H1 (cell line): Measurements from ENCODE around the gene MAP7. TPM values are rescaled to one million over a fixed set of nuclear protein-coding genes. Genes with fewer than 3 reads are reported as not detected.

Experiments used
- CTCF ChIA-PET: fragments of 300-600 bp; sonication (Branson Sonifier 250); formaldehyde crosslinking; loops from one replicate; lab custom pipeline; 2021; ENCODE audit not compliant: partially characterized antibody; lab: Charles Lee
- POLR2A ChIA-PET: fragments of 300-600 bp; sonication (Branson Sonifier 250); formaldehyde crosslinking; loops from one replicate; lab custom pipeline; 2021; ENCODE audit warnings: inconsistent platforms; ENCODE audit not compliant: partially characterized antibody; lab: Charles Lee
- DNase-seq, 2 experiments: peaks; one replicate each; pipeline versions ENCODE4 v3.0.0 to v3.0.0-alpha.2; 2010 to 2022; ENCODE audit warnings: low spot score in 2 of 2, low read depth in 1 of 2, mixed read lengths in 1 of 2
- FAIRE-seq: peaks from 2 replicates; lab custom pipeline; 2011; peaks lifted over from hg19 to GRCh38; lab: Jason Lieb, UNC
- H2AFZ ChIP-seq: 2 replicates; pipeline ENCODE4 v1.8.1; 2012; ENCODE audit warnings: low read length, inconsistent platforms
- H2AK5ac ChIP-seq: 2 replicates; pipeline ENCODE4 v1.6.1; 2013; ENCODE audit warnings: low read depth, low read length
- H2BK120ac ChIP-seq: replicated peaks from 2 replicates; pipeline ENCODE3; 2013; ENCODE audit warnings: low read depth, low read length, inconsistent platforms
- H2BK12ac ChIP-seq: 2 replicates; pipeline ENCODE4 v1.6.1; 2013; ENCODE audit warnings: low read depth, low read length
- H2BK15ac ChIP-seq: 2 replicates; pipeline ENCODE4 v1.6.1; 2013; ENCODE audit warnings: low read length
- H2BK20ac ChIP-seq: 2 replicates; pipeline ENCODE4 v1.6.1; 2013; ENCODE audit warnings: low read length
- H2BK5ac ChIP-seq: 2 replicates; pipeline ENCODE4 v1.6.1; 2013; ENCODE audit warnings: low read depth, low read length
- H3K14ac ChIP-seq: 2 replicates; pipeline ENCODE4 v1.6.1; 2013; ENCODE audit warnings: inconsistent platforms; ENCODE audit not compliant: insufficient read length
- H3K18ac ChIP-seq: 2 replicates; pipeline ENCODE4 v1.6.1; 2013; ENCODE audit warnings: low read length; ENCODE audit errors: extremely low read depth
- H3K23ac ChIP-seq: 2 replicates; pipeline ENCODE4 v1.6.1; 2013; ENCODE audit warnings: inconsistent platforms; ENCODE audit not compliant: insufficient read length
- H3K23me2 ChIP-seq: 2 replicates; pipeline ENCODE4 v1.6.1; 2013; ENCODE audit warnings: low read depth, low read length
- H3K27ac ChIP-seq: 2 replicates; pipeline ENCODE4 v1.6.1; 2011; ENCODE audit warnings: low read depth, low read length, inconsistent platforms
- H3K27me3 ChIP-seq, 4 experiments: replicated peaks in 1 of 4; 1 replicate in 1 of 4; 2 replicates in 3 of 4; pipeline versions ENCODE4 v1.6.1 to v1.8.1; 2011 to 2013; ENCODE audit warnings: low read length in 3 of 4, mild to moderate bottlenecking in 3 of 4, inconsistent platforms in 2 of 4, mixed read lengths in 2 of 4, moderate library complexity in 1 of 4; ENCODE audit not compliant: control insufficient read depth in 3 of 4, insufficient read depth in 3 of 4; ENCODE audit errors: extremely low read depth in 1 of 4
- H3K36me3 ChIP-seq, 4 experiments: 2 replicates each; pipeline versions ENCODE4 v1.6.1 to v1.8.1; 2011 to 2013; ENCODE audit warnings: mild to moderate bottlenecking in 4 of 4, low read length in 3 of 4, moderate library complexity in 2 of 4, control low read depth in 1 of 4, inconsistent platforms in 1 of 4; ENCODE audit not compliant: insufficient read depth in 4 of 4, control insufficient read depth in 2 of 4
- H3K4ac ChIP-seq: replicated peaks from 2 replicates; pipeline ENCODE3; 2013; ENCODE audit warnings: low read length, low read depth, mixed read lengths, inconsistent platforms; ENCODE audit not compliant: insufficient read length
- H3K4me1 ChIP-seq, 4 experiments: replicated peaks in 1 of 4; 1 replicate in 1 of 4; 2 replicates in 3 of 4; pipeline versions ENCODE4 v1.6.1 to v1.8.1; 2011 to 2013; ENCODE audit warnings: low read length in 3 of 4, inconsistent platforms in 2 of 4, mixed read lengths in 1 of 4; ENCODE audit not compliant: insufficient read depth in 4 of 4, control insufficient read depth in 3 of 4
- H3K4me2 ChIP-seq, 2 experiments: 2 replicates each; pipeline versions ENCODE4 v1.6.1 to v1.8.1; 2011 to 2013; ENCODE audit warnings: low read depth in 2 of 2, low read length in 2 of 2, control low read depth in 1 of 2, inconsistent platforms in 1 of 2, mild to moderate bottlenecking in 1 of 2; ENCODE audit not compliant: insufficient read depth in 1 of 2
- H3K4me3 ChIP-seq, 4 experiments: fragments of 200-600, 300-600 bp in 1 of 4; sonication (generic), shearing (Covaris generic), sonication (Bioruptor Twin) in 1 of 4; 2 replicates each; pipeline versions ENCODE4 v1.5.1 to v1.8.1; 2011 to 2016; ENCODE audit warnings: low read length in 4 of 4, low read depth in 3 of 4, control low read depth in 2 of 4, inconsistent platforms in 2 of 4, mild to moderate bottlenecking in 2 of 4, mixed read lengths in 1 of 4, moderate library complexity in 1 of 4; ENCODE audit not compliant: insufficient read depth in 2 of 4; ENCODE audit errors: extremely low read depth in 1 of 4
- H3K56ac ChIP-seq: replicated peaks from 2 replicates; pipeline ENCODE3; 2013; ENCODE audit warnings: low read depth, mild to moderate bottlenecking, mixed read lengths, low read length, inconsistent platforms; ENCODE audit not compliant: insufficient read length
- H3K79me1 ChIP-seq: 2 replicates; pipeline ENCODE4 v1.6.1; 2013; ENCODE audit warnings: low read depth, low read length, control low read depth
- H3K79me2 ChIP-seq, 2 experiments: 2 replicates each; pipeline versions ENCODE4 v1.6.1 to v1.8.1; 2012 to 2013; ENCODE audit warnings: low read length in 2 of 2, mild to moderate bottlenecking in 2 of 2, inconsistent platforms in 1 of 2; ENCODE audit not compliant: insufficient read depth in 2 of 2, control insufficient read depth in 1 of 2
- H3K9ac ChIP-seq, 4 experiments: replicated peaks in 1 of 4; 1 replicate in 1 of 4; 2 replicates in 3 of 4; pipeline versions ENCODE4 v1.6.1 to v1.8.1; 2011 to 2013; ENCODE audit warnings: low read depth in 3 of 4, low read length in 3 of 4, control low read depth in 2 of 4, mild to moderate bottlenecking in 2 of 4, moderate library complexity in 2 of 4, inconsistent platforms in 1 of 4; ENCODE audit errors: extremely low read depth in 1 of 4
- H3K9me3 ChIP-seq, 2 experiments: 2 replicates each; pipeline versions ENCODE4 v1.6.1 to v1.8.1; 2012 to 2013; ENCODE audit warnings: mild to moderate bottlenecking in 2 of 2, moderate library complexity in 2 of 2, control low read depth in 1 of 2, inconsistent platforms in 1 of 2, low read depth in 1 of 2, low read length in 1 of 2, mixed read lengths in 1 of 2; ENCODE audit not compliant: insufficient read depth in 2 of 2
- H4K20me1 ChIP-seq, 2 experiments: replicated peaks in 1 of 2; 2 replicates each; pipeline versions ENCODE3 to v1.8.1; 2011 to 2013; ENCODE audit warnings: inconsistent platforms in 2 of 2, low read length in 2 of 2, mild to moderate bottlenecking in 1 of 2; ENCODE audit not compliant: insufficient read depth in 2 of 2, control insufficient read depth in 1 of 2
- H4K5ac ChIP-seq: 2 replicates; pipeline ENCODE4 v1.6.1; 2013; ENCODE audit warnings: low read length, low read depth, mixed read lengths, inconsistent platforms; ENCODE audit not compliant: insufficient read length
- H4K8ac ChIP-seq: 2 replicates; pipeline ENCODE4 v1.8.0; 2013; ENCODE audit warnings: mild to moderate bottlenecking, moderate library complexity, low read length, inconsistent platforms; ENCODE audit not compliant: insufficient read depth; ENCODE audit errors: extremely low read depth
- H4K91ac ChIP-seq: replicated peaks from 2 replicates; pipeline ENCODE3; 2013; ENCODE audit warnings: low read length, mixed read lengths, inconsistent platforms; ENCODE audit not compliant: insufficient read length
- ASH2L ChIP-seq: fragments of 200-600, 300-600 bp; sonication (generic); IDR thresholded peaks from one replicate; pipeline ENCODE4 v1.7.1; 2017; ENCODE audit warnings: low read length
- CTBP2 ChIP-seq: IDR thresholded peaks from 2 replicates; pipeline ENCODE4 v1.7.0; 2011; ENCODE audit warnings: borderline replicate concordance, mild to moderate bottlenecking, moderate library complexity, mixed read lengths, low read length; ENCODE audit not compliant: insufficient read depth, insufficient read length
- FOSL1 ChIP-seq: IDR thresholded peaks from 2 replicates; pipeline ENCODE4 v1.6.1; 2011; ENCODE audit warnings: mild to moderate bottlenecking, low read depth, low read length, moderate library complexity; ENCODE audit not compliant: insufficient read depth
- GABPA ChIP-seq: IDR thresholded peaks from 2 replicates; pipeline ENCODE4 v1.6.1; 2011; ENCODE audit warnings: mild to moderate bottlenecking, low read length, moderate library complexity, borderline replicate concordance; ENCODE audit not compliant: insufficient read depth
- GTF2F1 ChIP-seq: IDR thresholded peaks from 2 replicates; pipeline ENCODE4 v1.6.1; 2012; ENCODE audit warnings: low read depth, low read length, improper control_type of control experiment, borderline replicate concordance
- HDAC2 ChIP-seq, 2 experiments: fragments of 300-600 bp in 1 of 2; sonication (generic) in 1 of 2; IDR thresholded peaks; 2 replicates each; pipeline ENCODE4 v1.6.1; 2011 to 2012; ENCODE audit warnings: low read depth in 2 of 2, low read length in 2 of 2, mild to moderate bottlenecking in 2 of 2, moderate library complexity in 2 of 2, borderline replicate concordance in 1 of 2, inconsistent platforms in 1 of 2
- HDAC6 ChIP-seq: IDR thresholded peaks from one replicate; pipeline ENCODE4 v1.7.1; 2012; ENCODE audit warnings: low read depth, mild to moderate bottlenecking, inconsistent platforms, low read length, moderate library complexity
- KDM5A ChIP-seq: fragments of 200-600 bp; IDR thresholded peaks from 2 replicates; pipeline ENCODE4 v1.7.1; 2012; ENCODE audit warnings: mild to moderate bottlenecking, low read length, inconsistent platforms, mixed read lengths
- POU5F1 ChIP-seq: IDR thresholded peaks from 2 replicates; pipeline ENCODE4 v1.6.1; 2011; ENCODE audit warnings: low read depth, mild to moderate bottlenecking, low read length, moderate library complexity
- SIN3A ChIP-seq, 2 experiments: IDR thresholded peaks in 1 of 2; conservative IDR thresholded peaks in 1 of 2; 2 replicates each; pipeline ENCODE4 v1.6.1; 2011 to 2012; ENCODE audit warnings: low read length in 2 of 2, improper control_type of control experiment in 1 of 2, low read depth in 1 of 2, mild to moderate bottlenecking in 1 of 2
- SIRT6 ChIP-seq: IDR thresholded peaks from one replicate; pipeline ENCODE4 v1.7.1; 2012; ENCODE audit warnings: low read length, inconsistent platforms
- YY1 ChIP-seq: IDR thresholded peaks from 2 replicates; pipeline ENCODE4 v1.6.1; 2011; ENCODE audit warnings: low read depth, mild to moderate bottlenecking, low read length
- WGBS, 2 experiments: shearing (Covaris generic) in 1 of 2; methylation state at CpG; one replicate each; pipeline versions ENCODE4 v1.1.6 to v1.1.7; 2013 to 2015; ENCODE audit warnings: low lambda C conversion rate in 2 of 2, mixed read lengths in 2 of 2, inconsistent platforms in 1 of 2, low coverage in 1 of 2, missing lambda C conversion rate in 1 of 2; ENCODE audit not compliant: insufficient replicate concordance in 2 of 2, insufficient coverage in 1 of 2, insufficient read length in 1 of 2; ENCODE audit errors: extremely low coverage in 1 of 2, missing lambda C conversion rate in 1 of 2; 5-methylcytosine and 5-hydroxymethylcytosine counted together
- polyA plus RNA-seq, 7 experiments: library from polyadenylated mRNA; depleted of rRNA in 3 of 7; stranded (reverse) in 5 of 7; unstranded in 2 of 7; fragments of >200 nt in 5 of 7; fragments of 200-250 nt in 2 of 7; gene quantifications; 1 replicate in 5 of 7; 2 replicates in 1 of 7; 4 replicates in 1 of 7; pipeline versions ENCODE4 v1.2.1 to v1.2.3, GENCODE V29; 2011 to 2013; ENCODE audit warnings: missing spikeins in 2 of 7, mixed read lengths in 2 of 7
- total RNA-seq: library from RNA; stranded (reverse); fragmentation: NEBNext Ultra II Directional; extraction: Animal tissue kit (Norgen Biotek cat#: 25700); gene quantifications from 2 replicates; pipeline ENCODE4 v1.2.1, GENCODE V29; 2021
- TF ChIP-seq, protein P1 (sequence below): IDR thresholded peaks from 2 replicates; pipeline ENCODE4 v1.6.1; 2012; ENCODE audit warnings: inconsistent platforms

Gene MAP7
- total and polyA plus RNA-seq, 2 of the 8 experiments (the other 6 are each of a cell fraction or from before 2014, with no cell fraction given): 13.5 to 66.9 TPM

DNA sequence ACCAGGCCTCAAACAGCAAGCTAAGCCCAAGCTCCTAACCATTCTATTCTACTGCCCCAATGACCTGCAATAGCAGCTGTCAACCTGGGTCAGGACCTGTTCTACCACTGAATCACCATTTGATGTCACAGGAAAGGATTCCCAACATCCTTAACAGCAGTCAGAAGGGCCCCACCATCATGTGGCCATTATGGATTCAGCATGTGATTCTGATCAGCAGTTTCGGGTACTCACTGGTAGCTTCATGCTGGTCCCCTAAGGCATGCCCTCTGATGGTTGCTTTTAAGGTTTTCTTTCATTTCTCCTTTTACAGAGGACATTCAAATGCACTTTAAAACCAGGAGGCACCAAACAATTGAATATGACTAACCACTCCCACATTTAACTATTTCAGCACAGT is 37.3 kb upstream of the MAP7 start:
- ChIA-PET POLR2A (no interaction called here), CTCF (interaction anchor here (1.1 to 1.3 kb wide), 2 partner anchors 205 to 381 kb away, joined by 3 read pairs; partner anchors contain the start of gene MAP3K5)
- no peak overlapping the region for H3K4ac ChIP-seq
- FAIRE-seq (no peak), DNase-seq (no peak)
- no peak overlapping the region for H2BK120ac ChIP-seq
- no peak overlapping the region for H2BK20ac ChIP-seq
- H3K79me2 ChIP-seq: no peaks in the 10 kb centered on the region
- no peak overlapping the region for H4K8ac ChIP-seq
- H4K20me1 ChIP-seq: no peaks in the 10 kb centered on the region
- no peak overlapping the region for H3K18ac ChIP-seq
- H3K14ac ChIP-seq: no peak overlapping the region
- H2BK5ac ChIP-seq: no peak overlapping the region
- H3K4me3 ChIP-seq: no peak overlapping the region
- H3K56ac ChIP-seq: no peak overlapping the region
- H3K36me3 ChIP-seq: no peaks in the 10 kb centered on the region
- H3K27me3 ChIP-seq: no peaks in the 10 kb centered on the region
- no peak overlapping the region for H4K91ac ChIP-seq
- no peak for TF ChIP-seq POU5F1
- TF ChIP-seq GTF2F1: no peak
- TF ChIP-seq ASH2L: no peak
- TF ChIP-seq KDM5A: no peak
- no peak for TF ChIP-seq HDAC6
- TF ChIP-seq CTBP2: no peak
- TF ChIP-seq SIN3A (conservative IDR thresholded peaks at IDR 0.05 in 1 of 2, IDR thresholded peaks at IDR 0.05 in 1 of 2; ENCODE audit: low read depth in 1 of 2, low read length in 2 of 2): no peak
- TF ChIP-seq FOSL1: no peak
- no peak for TF ChIP-seq HDAC2 (IDR thresholded peaks at IDR 0.05; ENCODE audit: borderline replicate concordance in 1 of 2, low read depth in 2 of 2, low read length in 2 of 2)
- no peak for TF ChIP-seq YY1
- TF ChIP-seq, protein P1, sequence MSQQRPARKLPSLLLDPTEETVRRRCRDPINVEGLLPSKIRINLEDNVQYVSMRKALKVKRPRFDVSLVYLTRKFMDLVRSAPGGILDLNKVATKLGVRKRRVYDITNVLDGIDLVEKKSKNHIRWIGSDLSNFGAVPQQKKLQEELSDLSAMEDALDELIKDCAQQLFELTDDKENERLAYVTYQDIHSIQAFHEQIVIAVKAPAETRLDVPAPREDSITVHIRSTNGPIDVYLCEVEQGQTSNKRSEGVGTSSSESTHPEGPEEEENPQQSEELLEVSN: no peak
- TF ChIP-seq SIRT6: no peak
- TF ChIP-seq GABPA: no peak
- WGBS, 2 experiments: 85% methylated on average over 1 of the region's 1 CpG; no CpG with 5 or more reads in 1 of the 2 experiments
- H2AK5ac ChIP-seq: no peak overlapping the region
- no peak overlapping the region for H4K5ac ChIP-seq
- no peak overlapping the region for H3K4me2 ChIP-seq
- no peak overlapping the region for H2AFZ ChIP-seq
- H3K9ac ChIP-seq: no peak overlapping the region
- no peaks in the 10 kb centered on the region for H3K79me1 ChIP-seq
- no peak overlapping the region for H3K27ac ChIP-seq
- no peak overlapping the region for H3K23ac ChIP-seq
- H3K23me2 ChIP-seq: no peaks in the 10 kb centered on the region
- peaks cover 5 to 12% of the 10 kb centered on the region in 2 experiments for H3K9me3 ChIP-seq
- H2BK12ac ChIP-seq: no peak overlapping the region
- H2BK15ac ChIP-seq: no peak overlapping the region
- H3K4me1 ChIP-seq: peaks cover 5 to 21% (median 13%) of the 10 kb centered on the region in 4 experiments
